SH-SY5Y (cell line): ENCODE results near the gene FBF1.

Source experiments
- GATA2 ChIP-seq: IDR thresholded peaks from 2 replicates; pipeline ENCODE4 v1.6.1; 2011; ENCODE audit warnings: mild to moderate bottlenecking, low read depth, low read length
- GATA3 ChIP-seq: IDR thresholded peaks from 2 replicates; pipeline ENCODE4 v1.6.1; 2011; ENCODE audit warnings: low read depth, mild to moderate bottlenecking, low read length, moderate library complexity

The FBF1 gene

DNA sequence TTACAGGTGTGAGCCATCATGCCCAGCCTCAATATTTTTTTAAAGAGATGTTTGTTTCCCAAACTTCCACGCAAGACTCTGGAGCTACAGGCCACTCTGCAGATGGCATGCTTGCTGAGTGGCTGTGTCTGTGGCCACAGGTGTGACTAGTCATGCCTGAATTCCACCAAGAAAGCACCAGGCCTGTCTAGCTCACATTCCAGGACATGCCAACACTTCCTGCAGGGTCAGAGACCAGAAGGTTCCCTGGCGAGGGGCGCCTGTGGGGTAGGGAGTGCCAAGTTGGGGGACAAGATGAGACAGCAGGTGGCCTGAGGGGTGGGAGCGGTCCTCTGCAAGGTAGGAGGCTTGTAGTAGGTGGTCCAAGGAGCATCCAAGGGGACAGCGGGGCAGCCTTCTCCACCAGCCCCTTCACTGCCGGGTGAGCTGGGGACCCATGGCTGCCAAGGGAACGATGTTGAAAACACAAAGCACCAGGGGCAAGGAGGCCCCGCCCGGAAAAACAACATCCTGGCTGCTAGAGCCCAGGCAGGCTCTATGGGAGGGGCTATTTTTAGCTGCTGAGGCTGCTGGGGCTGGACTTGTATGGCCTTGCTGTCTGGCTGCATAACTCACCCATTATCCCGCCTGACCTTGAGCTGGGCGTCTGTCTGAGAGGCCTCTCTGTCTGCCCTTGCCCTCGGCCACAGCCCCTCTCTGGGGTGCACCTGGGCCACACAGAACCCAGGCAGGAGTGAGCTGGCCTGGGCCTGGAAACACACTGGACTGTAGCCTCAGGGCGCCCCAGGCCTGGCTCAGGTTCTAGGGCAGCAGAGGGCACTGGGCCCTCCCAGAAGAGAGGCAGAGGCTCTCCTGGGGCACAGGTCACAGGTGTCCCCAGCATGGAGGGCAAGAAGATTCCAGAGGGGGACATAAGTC is 68.1 kb downstream of the FBF1 start:
- TF ChIP-seq GATA2 (no peak), GATA3 (no peak)

DNA sequence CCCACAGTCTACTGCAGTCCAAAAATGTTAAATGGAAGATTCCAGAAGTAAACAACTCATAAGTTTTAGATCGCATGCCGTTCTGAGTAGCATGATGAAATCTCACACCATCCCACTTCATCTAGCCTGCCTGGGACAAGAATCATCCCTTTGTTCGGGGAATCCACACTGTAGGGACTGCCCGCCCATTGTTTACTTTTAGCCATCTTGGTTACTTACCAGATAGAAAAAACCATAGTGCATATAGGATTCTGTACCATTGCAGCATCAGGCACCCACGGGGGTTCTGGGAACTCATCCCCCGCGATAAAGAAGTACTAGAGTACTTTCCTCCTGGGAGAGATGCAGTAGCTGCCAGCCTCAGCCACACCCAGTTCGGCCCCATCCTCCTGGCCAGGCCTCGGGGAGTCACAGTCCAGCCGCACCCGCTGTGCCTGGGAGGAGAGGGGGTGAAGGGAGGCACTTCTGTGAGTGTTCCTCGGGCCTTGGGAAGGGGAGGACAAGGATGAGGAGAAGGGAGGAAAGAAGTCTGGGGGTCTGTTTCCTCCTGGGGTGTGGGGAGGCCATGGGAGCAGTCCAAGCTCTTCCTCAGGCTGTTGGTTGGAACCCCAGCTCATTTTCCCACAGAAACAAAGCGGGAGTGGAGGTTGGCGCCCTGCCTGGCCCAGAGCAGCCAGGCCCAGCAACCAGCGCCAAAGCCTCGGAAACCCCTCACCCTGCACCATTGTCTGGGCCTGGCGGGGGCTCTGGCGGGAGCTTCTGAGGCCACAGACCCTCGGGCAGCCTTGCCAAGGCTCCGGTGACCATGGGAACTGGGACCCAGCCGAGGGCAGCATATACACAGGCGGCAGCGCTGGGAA is 71.3 kb downstream of the FBF1 start:
- no peak for TF ChIP-seq GATA3

DNA sequence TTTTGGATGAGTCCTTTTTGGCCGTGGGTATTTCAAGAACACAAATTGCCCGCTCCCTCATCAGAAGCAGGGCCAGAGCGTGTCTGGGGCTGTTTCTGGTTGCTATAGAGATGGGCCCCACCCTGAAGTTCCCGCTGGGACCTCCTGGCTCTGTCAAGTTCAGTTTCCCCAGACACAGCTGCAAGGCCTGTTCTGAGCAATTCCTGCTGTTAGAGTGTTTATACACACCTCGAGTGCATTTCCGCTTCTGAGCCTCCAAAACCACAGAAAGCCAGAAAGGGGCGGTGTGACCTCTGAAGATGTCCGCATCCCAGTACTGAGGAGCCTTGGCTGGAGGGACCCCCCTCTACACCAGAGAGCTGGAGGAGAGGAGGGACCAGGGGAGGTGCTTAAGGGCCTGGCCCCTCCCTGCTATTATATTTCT is 76.4 kb downstream of the FBF1 start:
- TF ChIP-seq GATA3 (no peak), GATA2 (no peak)

DNA sequence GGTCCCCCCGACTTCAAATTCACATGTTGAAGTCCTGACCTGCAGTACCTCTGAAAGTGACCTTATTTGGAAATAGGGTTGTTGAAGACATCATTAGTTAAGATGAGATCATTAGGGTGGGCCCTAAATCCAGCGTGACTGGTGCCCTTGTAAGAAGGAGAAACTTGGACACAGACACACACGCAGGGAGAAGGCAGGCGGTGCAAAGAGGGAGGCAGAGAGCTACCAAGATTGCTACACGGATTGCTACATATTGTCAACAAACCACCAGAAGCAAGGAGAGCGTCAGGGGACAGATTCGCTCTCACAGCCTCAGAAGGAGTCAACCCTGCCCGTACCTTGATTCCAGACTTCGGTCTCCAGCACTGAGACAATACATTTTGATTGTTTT is 78.9 kb downstream of the FBF1 start:
- TF ChIP-seq GATA2 (no peak), GATA3 (no peak)
